ENCODE measurements around the gene MEF2C. TPM values are rescaled to one million over a fixed set of nuclear protein-coding genes. Genes with fewer than 3 reads are reported as not detected.

MEF2C gene
- total RNA-seq, 1 donor from 2014 or later = 1.9 TPM

GRCh38 chr5:88760527-88760926 lies 122.5 kb downstream of the MEF2C start:
- Mint-ChIP-seq H3K27ac (no peak overlapping the region), H3K36me3 (ENCODE audit: insufficient read depth) (no peaks in the 10 kb centered on the region), H3K9me3 (ENCODE audit: low read depth) (no peaks in the 10 kb centered on the region), H3K4me1 (ENCODE audit: low read depth) (peaks cover 11% of the 10 kb centered on the region), H3K4me3 (ENCODE audit: low read depth) (no peak overlapping the region), H3K27me3 (no peaks in the 10 kb centered on the region)
- no peak for TF ChIP-seq CTCF (IDR thresholded peaks at IDR 0.05; ENCODE audit: unreplicated experiment)
- no peak for DNase-seq (ENCODE audit: low spot score, unreplicated experiment)

GRCh38 chr5:88758591-88758990 lies 124.4 kb downstream of the MEF2C start:
- Mint-ChIP-seq H3K27me3 (no peaks in the 10 kb centered on the region), H3K27ac (no peak overlapping the region), H3K4me1 (ENCODE audit: low read depth) (peaks cover 11% of the 10 kb centered on the region), H3K4me3 (ENCODE audit: low read depth) (no peak overlapping the region), H3K9me3 (ENCODE audit: low read depth) (no peaks in the 10 kb centered on the region), H3K36me3 (ENCODE audit: insufficient read depth) (no peaks in the 10 kb centered on the region)
- no peak for DNase-seq (ENCODE audit: low spot score, unreplicated experiment)
- no peak for TF ChIP-seq CTCF (IDR thresholded peaks at IDR 0.05; ENCODE audit: unreplicated experiment)

GRCh38 chr5:88758184-88758583 lies 124.8 kb downstream of the MEF2C start:
- Mint-ChIP-seq H3K4me1 (ENCODE audit: low read depth) (peaks cover 11% of the 10 kb centered on the region), H3K9me3 (ENCODE audit: low read depth) (no peaks in the 10 kb centered on the region), H3K27ac (no peak overlapping the region), H3K4me3 (ENCODE audit: low read depth) (no peak overlapping the region), H3K36me3 (ENCODE audit: insufficient read depth) (no peaks in the 10 kb centered on the region), H3K27me3 (no peaks in the 10 kb centered on the region)
- no peak for TF ChIP-seq CTCF (IDR thresholded peaks at IDR 0.05; ENCODE audit: unreplicated experiment)
- no peak for DNase-seq (ENCODE audit: low spot score, unreplicated experiment)

- H3K36me3 Mint-ChIP-seq (ENCODE audit: insufficient read depth) = no peaks in the 10 kb centered on the region
- peaks cover 11% of the 10 kb centered on the region for H3K4me1 Mint-ChIP-seq (ENCODE audit: low read depth)
- DNase-seq (ENCODE audit: low spot score, unreplicated experiment) = no peak
- no peaks in the 10 kb centered on the region for H3K9me3 Mint-ChIP-seq (ENCODE audit: low read depth)
- H3K4me3 Mint-ChIP-seq (ENCODE audit: low read depth) = no peak overlapping the region
- H3K27ac Mint-ChIP-seq = no peak overlapping the region
- no peaks in the 10 kb centered on the region for H3K27me3 Mint-ChIP-seq
- TF ChIP-seq CTCF (IDR thresholded peaks at IDR 0.05; ENCODE audit: unreplicated experiment) = no peak
Measured at GRCh38 chr5:88756953-88757352, 126.0 kb downstream of the MEF2C start.

- no peak overlapping the region for H3K4me3 Mint-ChIP-seq (ENCODE audit: low read depth)
- H3K4me1 Mint-ChIP-seq (ENCODE audit: low read depth) = peaks cover 4% of the 10 kb centered on the region
- H3K36me3 Mint-ChIP-seq (ENCODE audit: insufficient read depth) = no peaks in the 10 kb centered on the region
- no peaks in the 10 kb centered on the region for H3K9me3 Mint-ChIP-seq (ENCODE audit: low read depth)
- no peaks in the 10 kb centered on the region for H3K27me3 Mint-ChIP-seq
- TF ChIP-seq CTCF (IDR thresholded peaks at IDR 0.05; ENCODE audit: unreplicated experiment) = no peak
- DNase-seq (ENCODE audit: low spot score, unreplicated experiment) = no peak
- no peak overlapping the region for H3K27ac Mint-ChIP-seq
Measured at GRCh38 chr5:88748666-88749065, 134.3 kb downstream of the MEF2C start.
